ENCODE results near the gene HEPHL1.
"Not testable (repeated sequence)": the region's sequence is repeated elsewhere in the genome, so short reads cannot be mapped to it uniquely, and the experiment has no call there.

HEPHL1 gene

GRCh38 chr11:94151903-94152677 lies 130.9 kb downstream of the HEPHL1 start:
- DNase-seq: peak; percentile 48

DNA sequence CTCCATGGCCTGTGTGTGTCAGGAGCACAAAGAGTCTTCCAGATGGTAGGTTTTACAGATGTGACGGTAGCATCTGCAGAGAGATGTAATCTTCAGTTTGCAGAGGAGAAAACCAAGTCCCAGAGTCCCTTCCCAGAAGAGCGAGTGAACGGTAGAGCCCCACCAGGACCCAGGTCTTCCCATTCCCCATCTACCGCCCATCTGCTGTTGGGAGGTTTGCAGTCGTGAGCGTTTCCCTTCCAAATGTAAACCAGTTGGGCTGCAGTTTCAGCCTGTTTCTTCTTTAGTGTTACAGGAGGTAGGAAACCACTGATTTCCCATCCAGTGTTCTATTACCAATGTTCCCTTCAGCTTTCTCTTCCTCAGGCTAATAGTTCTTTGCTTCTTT lies 131.5 kb downstream of the HEPHL1 start:
- no peak for DNase-seq

DNA sequence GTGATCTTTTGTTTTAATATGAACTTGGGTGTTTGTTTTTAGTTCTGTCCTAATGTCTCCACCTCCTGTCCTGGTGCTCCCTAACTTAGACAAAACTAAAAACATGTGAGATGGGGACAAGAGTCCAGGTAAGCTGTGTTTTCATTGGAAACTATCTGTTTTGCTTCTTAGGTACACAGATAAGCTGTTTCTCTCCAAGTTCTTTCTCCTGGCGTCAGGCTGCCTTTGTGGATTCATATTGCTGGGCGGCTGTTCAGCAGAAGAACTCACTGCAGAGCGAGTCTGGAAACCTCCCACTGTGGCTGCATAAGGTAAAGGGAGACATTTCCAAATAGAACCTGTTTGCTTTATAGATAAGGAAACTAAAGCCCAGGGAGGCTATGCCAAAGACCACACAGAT lies 132.2 kb downstream of the HEPHL1 start:
- no peak for DNase-seq

GRCh38 chr11:94154095-94154856 lies 133.1 kb downstream of the HEPHL1 start:
- no peak for DNase-seq

GRCh38 chr11:94157339-94157738 lies 136.2 kb downstream of the HEPHL1 start:
- DNase-seq: not testable (repeated sequence)
